Smooth muscle cell (in vitro differentiated cells): ENCODE measurements around the gene TENM4. TPM values are rescaled to one million over a fixed set of nuclear protein-coding genes. Genes with fewer than 3 reads are reported as not detected.

Experiments used
- DNase-seq: peaks from one replicate; lab custom pipeline; 2025; ENCODE audit not compliant: unreplicated experiment; lab: John Stamatoyannopoulos, UW
- H2AFZ ChIP-seq: fragments of 200-600 bp; sonication (generic); 2 replicates; pipeline ENCODE4 v1.6.0; 2016; ENCODE audit warnings: antibody characterized with exemption, low read depth, mild to moderate bottlenecking
- H3F3A ChIP-seq: fragments of 200-600 bp; sonication (generic); 2 replicates; pipeline ENCODE4 v1.6.0; 2017; ENCODE audit warnings: antibody characterized with exemption, low read depth
- H3K27ac ChIP-seq: fragments of 200-600 bp; sonication (generic); 2 replicates; pipeline ENCODE4 v1.5.1; 2016; ENCODE audit warnings: low read depth, mild to moderate bottlenecking
- H3K27me3 ChIP-seq: fragments of 200-600 bp; sonication (generic); 2 replicates; pipeline ENCODE4 v1.6.1; 2016; ENCODE audit warnings: low read depth, mild to moderate bottlenecking
- H3K36me3 ChIP-seq: fragments of 200-600 bp; sonication (generic); 2 replicates; pipeline ENCODE4 v1.5.1; 2016; ENCODE audit warnings: low read depth
- H3K4me1 ChIP-seq: fragments of 200-600 bp; sonication (generic); 2 replicates; pipeline ENCODE4 v1.5.1; 2016; ENCODE audit warnings: low read depth
- H3K4me2 ChIP-seq: fragments of 200-600 bp; sonication (generic); 2 replicates; pipeline ENCODE4 v1.6.0; 2016; ENCODE audit warnings: mild to moderate bottlenecking
- H3K4me3 ChIP-seq: fragments of 200-600 bp; sonication (generic); 2 replicates; pipeline ENCODE4 v1.5.1; 2016; ENCODE audit warnings: mild to moderate bottlenecking
- H3K79me2 ChIP-seq: fragments of 200-600 bp; sonication (generic); 2 replicates; pipeline ENCODE4 v1.6.0; 2016; ENCODE audit warnings: low read depth, mild to moderate bottlenecking
- H3K9ac ChIP-seq: fragments of 200-600 bp; sonication (generic); 2 replicates; pipeline ENCODE4 v1.6.0; 2016; ENCODE audit warnings: low read depth
- H3K9me3 ChIP-seq: fragments of 200-600 bp; sonication (generic); replicated peaks from 2 replicates; pipeline ENCODE4 v1.5.1; 2016; ENCODE audit warnings: low read depth
- H4K20me1 ChIP-seq: fragments of 200-600 bp; sonication (generic); 2 replicates; pipeline ENCODE4 v1.6.0; 2016; ENCODE audit warnings: low read depth
- WGBS: methylation state at CpG from one replicate; pipeline ENCODE4 v1.1.7; 2016; ENCODE audit warnings: low lambda C conversion rate; 5-methylcytosine and 5-hydroxymethylcytosine counted together
- polyA plus RNA-seq: library from polyadenylated mRNA; unstranded; fragments of >200 nt; fragmentation: Nextera tagmentation; extraction: Ambion mirVana; gene quantifications from 2 replicates; pipeline ENCODE4 v1.2.1, GENCODE V29; 2016
- total RNA-seq: library from RNA; depleted of rRNA; stranded (reverse); fragments of >200 nt; gene quantifications from 2 replicates; pipeline ENCODE4 v1.2.3, GENCODE V29; 2014
- TF ChIP-seq, protein P1 (sequence below): fragments of 200-600 bp; sonication (generic); IDR thresholded peaks from 2 replicates; pipeline ENCODE4 v1.5.1; 2017; ENCODE audit warnings: borderline replicate concordance, mild to moderate bottlenecking, antibody characterized with exemption; ENCODE audit not compliant: insufficient read depth, poor library complexity, severe bottlenecking

Gene TENM4
- total and polyA plus RNA-seq, 2 experiments from 2014 or later, result 31.6 to 38.2 TPM

- TF ChIP-seq, protein P1, sequence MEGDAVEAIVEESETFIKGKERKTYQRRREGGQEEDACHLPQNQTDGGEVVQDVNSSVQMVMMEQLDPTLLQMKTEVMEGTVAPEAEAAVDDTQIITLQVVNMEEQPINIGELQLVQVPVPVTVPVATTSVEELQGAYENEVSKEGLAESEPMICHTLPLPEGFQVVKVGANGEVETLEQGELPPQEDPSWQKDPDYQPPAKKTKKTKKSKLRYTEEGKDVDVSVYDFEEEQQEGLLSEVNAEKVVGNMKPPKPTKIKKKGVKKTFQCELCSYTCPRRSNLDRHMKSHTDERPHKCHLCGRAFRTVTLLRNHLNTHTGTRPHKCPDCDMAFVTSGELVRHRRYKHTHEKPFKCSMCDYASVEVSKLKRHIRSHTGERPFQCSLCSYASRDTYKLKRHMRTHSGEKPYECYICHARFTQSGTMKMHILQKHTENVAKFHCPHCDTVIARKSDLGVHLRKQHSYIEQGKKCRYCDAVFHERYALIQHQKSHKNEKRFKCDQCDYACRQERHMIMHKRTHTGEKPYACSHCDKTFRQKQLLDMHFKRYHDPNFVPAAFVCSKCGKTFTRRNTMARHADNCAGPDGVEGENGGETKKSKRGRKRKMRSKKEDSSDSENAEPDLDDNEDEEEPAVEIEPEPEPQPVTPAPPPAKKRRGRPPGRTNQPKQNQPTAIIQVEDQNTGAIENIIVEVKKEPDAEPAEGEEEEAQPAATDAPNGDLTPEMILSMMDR, result no peak
- no peak overlapping the region for H3K27ac ChIP-seq
- DNase-seq, result no peak
Observed at GRCh38 chr11:79458709-79459108, 17.9 kb upstream of the TENM4 start.

GRCh38 chr11:79456501-79456900 is 15.7 kb upstream of the TENM4 start:
- Histone ChIP-seq H3K9ac (no peak overlapping the region), H3K36me3 (no peaks in the 10 kb centered on the region), H3K4me2 (no peak overlapping the region), H3K27me3 (no peaks in the 10 kb centered on the region), H2AFZ (no peak overlapping the region), H3K27ac (no peak overlapping the region), H3K9me3 (no peaks in the 10 kb centered on the region), H3K4me1 (no peaks in the 10 kb centered on the region), H4K20me1 (no peaks in the 10 kb centered on the region), H3K79me2 (no peaks in the 10 kb centered on the region), H3K4me3 (no peak overlapping the region), H3F3A (no peaks in the 10 kb centered on the region)
- no peak for DNase-seq
- TF ChIP-seq, protein P1, result no peak
- WGBS, result 52% methylated on average over 4 of the region's 4 CpGs

More at GRCh38 chr11:79458709-79459108, 17.9 kb upstream of the TENM4 start:
- no peaks in the 10 kb centered on the region for H3K9me3 ChIP-seq
- no peak overlapping the region for H3K9ac ChIP-seq
- H3K4me3 ChIP-seq, result no peak overlapping the region
- H2AFZ ChIP-seq, result peak overlapping the region; percentile 31
- H3K36me3 ChIP-seq, result no peaks in the 10 kb centered on the region
- H4K20me1 ChIP-seq, result no peaks in the 10 kb centered on the region
- H3K4me2 ChIP-seq, result no peak overlapping the region
- no peaks in the 10 kb centered on the region for H3F3A ChIP-seq
- H3K27me3 ChIP-seq, result no peaks in the 10 kb centered on the region
- no peaks in the 10 kb centered on the region for H3K79me2 ChIP-seq
- H3K4me1 ChIP-seq, result no peaks in the 10 kb centered on the region
- 68% methylated on average over 5 of the region's 5 CpGs for WGBS

DNA sequence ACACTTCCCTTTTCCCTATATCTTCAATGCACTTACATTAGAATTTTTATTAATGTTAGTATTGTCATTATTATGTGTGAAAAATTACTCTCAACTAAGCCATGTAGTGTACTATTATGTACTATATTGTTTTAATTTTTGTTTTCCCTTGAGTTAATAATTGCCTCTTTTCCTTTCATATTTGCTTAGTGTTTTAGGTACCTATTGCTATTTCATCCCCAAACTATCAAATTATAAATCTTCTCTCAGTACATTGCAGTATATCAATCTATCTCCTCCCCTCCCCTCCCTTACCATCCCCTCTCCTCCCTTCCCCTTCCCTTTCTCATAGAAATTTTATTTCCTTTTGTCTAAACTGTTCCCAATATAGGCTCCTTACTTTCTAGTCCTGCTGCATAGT is 12.8 kb upstream of the TENM4 start:
- Histone ChIP-seq H2AFZ (no peak overlapping the region), H3K4me1 (no peaks in the 10 kb centered on the region), H3K4me2 (no peak overlapping the region), H3K79me2 (no peaks in the 10 kb centered on the region), H3K27ac (no peak overlapping the region), H3K9me3 (no peaks in the 10 kb centered on the region), H3K36me3 (no peaks in the 10 kb centered on the region), H3K27me3 (no peaks in the 10 kb centered on the region), H3K4me3 (no peak overlapping the region), H4K20me1 (no peaks in the 10 kb centered on the region), H3K9ac (no peak overlapping the region), H3F3A (no peaks in the 10 kb centered on the region)
- TF ChIP-seq, protein P1, result no peak
- DNase-seq, result no peak

DNA sequence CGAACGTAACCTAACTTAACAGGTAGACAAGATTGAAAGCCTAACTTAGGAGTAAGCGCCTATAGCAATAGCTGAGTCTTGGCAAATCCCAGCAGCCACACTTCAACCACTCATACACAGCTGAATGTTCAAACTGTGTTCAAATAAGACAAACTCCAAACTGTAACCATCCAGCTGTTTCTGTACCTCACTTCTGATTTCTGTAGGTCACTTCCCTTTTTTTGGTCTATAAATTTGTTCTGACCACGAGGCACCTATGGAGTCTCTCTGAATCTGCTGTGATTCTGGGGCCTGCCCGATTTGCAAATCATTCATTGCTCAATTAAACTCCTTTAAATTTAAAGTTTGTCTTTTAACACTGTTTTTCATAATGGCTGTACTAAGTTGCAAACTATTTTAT is 8.2 kb upstream of the TENM4 start:
- no peak for DNase-seq
- H2AFZ ChIP-seq, result no peak overlapping the region
- no peak overlapping the region for H3K9ac ChIP-seq
- no peaks in the 10 kb centered on the region for H3K9me3 ChIP-seq
- no peak overlapping the region for H3K4me2 ChIP-seq
- no peaks in the 10 kb centered on the region for H4K20me1 ChIP-seq
- H3K36me3 ChIP-seq, result no peaks in the 10 kb centered on the region
- no peak overlapping the region for H3K27ac ChIP-seq
- no peak overlapping the region for H3K4me3 ChIP-seq
- H3K79me2 ChIP-seq, result no peaks in the 10 kb centered on the region
- H3K27me3 ChIP-seq, result no peaks in the 10 kb centered on the region
- WGBS, result 70% methylated on average over 5 of the region's 5 CpGs
- no peaks in the 10 kb centered on the region for H3K4me1 ChIP-seq
- no peaks in the 10 kb centered on the region for H3F3A ChIP-seq
- TF ChIP-seq, protein P1, result no peak
